ENCODE data around the gene PHLDB2.

The PHLDB2 gene

GRCh38 chr3:111929484-111929883, 70.4 kb downstream of the PHLDB2 start:
- no peak for DNase-seq

- no peak for DNase-seq
Measured at GRCh38 chr3:111932946-111933345, 73.9 kb downstream of the PHLDB2 start.

GRCh38 chr3:111936191-111936841, 77.3 kb downstream of the PHLDB2 start:
- no peak for DNase-seq

GRCh38 chr3:111936967-111937366, 77.9 kb downstream of the PHLDB2 start:
- DNase-seq = no peak

GRCh38 chr3:111937871-111938270, 78.8 kb downstream of the PHLDB2 start:
- no peak for DNase-seq

GRCh38 chr3:111939873-111940272, 80.8 kb downstream of the PHLDB2 start:
- no peak for DNase-seq

- no peak for DNase-seq
Measured at GRCh38 chr3:111943533-111943932, 84.5 kb downstream of the PHLDB2 start.

- DNase-seq = peak in 2 of 3 donors; percentile 49 to 59
Measured at GRCh38 chr3:111944372-111944771, 85.3 kb downstream of the PHLDB2 start.

- no peak for DNase-seq
Measured at GRCh38 chr3:111947231-111947630, 88.2 kb downstream of the PHLDB2 start.

- DNase-seq = no peak
Measured at GRCh38 chr3:111948786-111949185, 89.7 kb downstream of the PHLDB2 start.

GRCh38 chr3:111949712-111950111, 90.6 kb downstream of the PHLDB2 start:
- no peak for DNase-seq

- DNase-seq = no peak
Measured at GRCh38 chr3:111951032-111951431, 92.0 kb downstream of the PHLDB2 start.

- no peak for DNase-seq
Measured at GRCh38 chr3:111952086-111952485, 93.0 kb downstream of the PHLDB2 start.

- DNase-seq = no peak
Measured at GRCh38 chr3:111952866-111953450, 93.9 kb downstream of the PHLDB2 start.

GRCh38 chr3:111954228-111954990, 95.3 kb downstream of the PHLDB2 start:
- DNase-seq = no peak

GRCh38 chr3:111955876-111956275, 96.8 kb downstream of the PHLDB2 start:
- DNase-seq = no peak

GRCh38 chr3:111956449-111956848, 97.4 kb downstream of the PHLDB2 start:
- no peak for DNase-seq

GRCh38 chr3:111956995-111957734, 98.1 kb downstream of the PHLDB2 start:
- no peak for DNase-seq

GRCh38 chr3:111961461-111962164, 102.5 kb downstream of the PHLDB2 start:
- no peak for DNase-seq

GRCh38 chr3:111963424-111963823, 104.4 kb downstream of the PHLDB2 start:
- DNase-seq = peak; percentile 60 to 91 (median 90)

- no peak for DNase-seq
Measured at GRCh38 chr3:111965484-111965883, 106.4 kb downstream of the PHLDB2 start.

GRCh38 chr3:111967068-111967467, 108.0 kb downstream of the PHLDB2 start:
- DNase-seq = peak; percentile 55 to 76 (median 69)
